Panc1 (cell line): ENCODE measurements around the gene FAM83D. TPM values are rescaled to one million over a fixed set of nuclear protein-coding genes. Genes with fewer than 3 reads are reported as not detected.

Experiments
- ATAC-seq: fragments of 200-7000 bp; cut with Tn5 transposase; 2 replicates; pipeline ENCODE4 v1.9.1; 2020; ENCODE audit warnings: mild to moderate bottlenecking, moderate library complexity
- BruUV-seq: library from RNA; stranded (reverse); fragments of 400-500 nt; replicated peaks from 2 replicates; lab custom pipeline; 2021; lab: Mats Ljungman, UMichigan
- CTCF ChIA-PET: fragments of 300-600 bp; sonication (Branson Sonifier 250); formaldehyde crosslinking; loops from one replicate; lab custom pipeline; 2022; ENCODE audit warnings: antibody characterized with exemption; lab: Charles Lee
- POLR2A ChIA-PET: fragments of 300-600 bp; sonication (Branson Sonifier 250); formaldehyde crosslinking; loops from one replicate; lab custom pipeline; 2022; ENCODE audit warnings: antibody characterized with exemption; lab: Charles Lee
- DNase-seq: peaks from one replicate; pipeline ENCODE4 v3.0.0-alpha.2; 2010; ENCODE audit warnings: low read depth, low spot score
- H3K27ac ChIP-seq: 2 replicates; pipeline ENCODE4 v1.5.1; 2011; ENCODE audit warnings: mild to moderate bottlenecking, low read length, inconsistent platforms
- H3K27me3 ChIP-seq: fragments of 200-500 bp; sonication (Bioruptor generic); 2 replicates; pipeline ENCODE4 v1.6.0; 2014; ENCODE audit warnings: low read length, inconsistent platforms; ENCODE audit not compliant: control insufficient read depth, insufficient read depth
- H3K36me3 ChIP-seq: fragments of 200-500 bp; sonication (Bioruptor generic); 2 replicates; pipeline ENCODE4 v1.5.1; 2014; ENCODE audit warnings: inconsistent platforms, mild to moderate bottlenecking, low read length, moderate library complexity; ENCODE audit not compliant: control insufficient read depth, insufficient read depth
- H3K4me1 ChIP-seq: 2 replicates; pipeline ENCODE4 v1.5.1; 2011; ENCODE audit warnings: inconsistent platforms, mild to moderate bottlenecking, low read length, moderate library complexity; ENCODE audit not compliant: control insufficient read depth, insufficient read depth
- H3K4me3 ChIP-seq, 2 experiments: 2 replicates each; pipeline ENCODE4 v1.5.1; 2011 to 2012; ENCODE audit warnings: low read depth in 2 of 2, low read length in 2 of 2, mild to moderate bottlenecking in 2 of 2, inconsistent platforms in 1 of 2, moderate library complexity in 1 of 2
- H3K9me3 ChIP-seq: fragments of 200-500 bp; sonication (Bioruptor generic); 2 replicates; pipeline ENCODE4 v1.5.1; 2014; ENCODE audit warnings: low read depth, mild to moderate bottlenecking, inconsistent platforms, low read length, moderate library complexity; ENCODE audit not compliant: control insufficient read depth, insufficient read depth
- POLR2AphosphoS5 ChIP-seq: IDR thresholded peaks from 2 replicates; pipeline ENCODE4 v1.6.1; 2012; ENCODE audit warnings: mild to moderate bottlenecking, low read depth, low read length, moderate library complexity
- SIN3A ChIP-seq: IDR thresholded peaks from 2 replicates; pipeline ENCODE4 v1.6.1; 2012; ENCODE audit warnings: low read depth, mild to moderate bottlenecking, low read length, moderate library complexity, borderline replicate concordance; ENCODE audit not compliant: insufficient read depth
- TCF7L2 ChIP-seq: IDR thresholded peaks from 2 replicates; pipeline ENCODE4 v1.6.1; 2011; ENCODE audit warnings: mild to moderate bottlenecking, low read depth, low read length, inconsistent platforms
- in situ Hi-C: cut with HindIII; loops from 2 replicates; pipeline ENCODE4 v1.10.0; 2016; ENCODE audit warnings: low sequenced_read_pairs, low pct_unique_long_range_greater_than_20kb
- intact Hi-C: fragments of 100-400 bp; cut with micrococcal nuclease; formaldehyde crosslinking; loops from one replicate; pipeline ENCODE4 v1.10.0; 2022; ENCODE audit not compliant: unreplicated experiment
- total RNA-seq: library from RNA; stranded (reverse); gene quantifications from one replicate; pipeline ENCODE4 v1.2.1, GENCODE V29; 2021; ENCODE audit not compliant: unreplicated experiment
- TF ChIP-seq, protein P1 (sequence below): fragments of 450-650 bp; IDR thresholded peaks from 2 replicates; pipeline ENCODE4 v1.5.1; 2017; ENCODE audit warnings: mild to moderate bottlenecking
- TF ChIP-seq, protein P2 (sequence below), 2 experiments: IDR thresholded peaks; 2 replicates each; pipeline ENCODE4 v1.6.1; 2011 to 2012; ENCODE audit warnings: low read depth in 2 of 2, control low read depth in 1 of 2, low read length in 1 of 2, mild to moderate bottlenecking in 1 of 2, moderate library complexity in 1 of 2; ENCODE audit not compliant: insufficient read depth in 1 of 2

Gene FAM83D
- total RNA-seq, 1 experiment from 2014 or later, result 30.9 TPM

- H3K27me3 ChIP-seq, result peaks cover 8% of the 10 kb centered on the region; the same call in 1 of the 2 replicates
- ATAC-seq (no peak), DNase-seq (no peak)
- ChIA-PET POLR2A (no interaction called here), CTCF (no interaction called here)
- intact Hi-C loops (no loop called here), in situ Hi-C loops (no loop called here)
- TF ChIP-seq TCF7L2 (no peak), SIN3A (no peak), POLR2AphosphoS5 (no peak)
- TF ChIP-seq, protein P1, sequence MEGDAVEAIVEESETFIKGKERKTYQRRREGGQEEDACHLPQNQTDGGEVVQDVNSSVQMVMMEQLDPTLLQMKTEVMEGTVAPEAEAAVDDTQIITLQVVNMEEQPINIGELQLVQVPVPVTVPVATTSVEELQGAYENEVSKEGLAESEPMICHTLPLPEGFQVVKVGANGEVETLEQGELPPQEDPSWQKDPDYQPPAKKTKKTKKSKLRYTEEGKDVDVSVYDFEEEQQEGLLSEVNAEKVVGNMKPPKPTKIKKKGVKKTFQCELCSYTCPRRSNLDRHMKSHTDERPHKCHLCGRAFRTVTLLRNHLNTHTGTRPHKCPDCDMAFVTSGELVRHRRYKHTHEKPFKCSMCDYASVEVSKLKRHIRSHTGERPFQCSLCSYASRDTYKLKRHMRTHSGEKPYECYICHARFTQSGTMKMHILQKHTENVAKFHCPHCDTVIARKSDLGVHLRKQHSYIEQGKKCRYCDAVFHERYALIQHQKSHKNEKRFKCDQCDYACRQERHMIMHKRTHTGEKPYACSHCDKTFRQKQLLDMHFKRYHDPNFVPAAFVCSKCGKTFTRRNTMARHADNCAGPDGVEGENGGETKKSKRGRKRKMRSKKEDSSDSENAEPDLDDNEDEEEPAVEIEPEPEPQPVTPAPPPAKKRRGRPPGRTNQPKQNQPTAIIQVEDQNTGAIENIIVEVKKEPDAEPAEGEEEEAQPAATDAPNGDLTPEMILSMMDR, result no peak
- TF ChIP-seq, protein P2, sequence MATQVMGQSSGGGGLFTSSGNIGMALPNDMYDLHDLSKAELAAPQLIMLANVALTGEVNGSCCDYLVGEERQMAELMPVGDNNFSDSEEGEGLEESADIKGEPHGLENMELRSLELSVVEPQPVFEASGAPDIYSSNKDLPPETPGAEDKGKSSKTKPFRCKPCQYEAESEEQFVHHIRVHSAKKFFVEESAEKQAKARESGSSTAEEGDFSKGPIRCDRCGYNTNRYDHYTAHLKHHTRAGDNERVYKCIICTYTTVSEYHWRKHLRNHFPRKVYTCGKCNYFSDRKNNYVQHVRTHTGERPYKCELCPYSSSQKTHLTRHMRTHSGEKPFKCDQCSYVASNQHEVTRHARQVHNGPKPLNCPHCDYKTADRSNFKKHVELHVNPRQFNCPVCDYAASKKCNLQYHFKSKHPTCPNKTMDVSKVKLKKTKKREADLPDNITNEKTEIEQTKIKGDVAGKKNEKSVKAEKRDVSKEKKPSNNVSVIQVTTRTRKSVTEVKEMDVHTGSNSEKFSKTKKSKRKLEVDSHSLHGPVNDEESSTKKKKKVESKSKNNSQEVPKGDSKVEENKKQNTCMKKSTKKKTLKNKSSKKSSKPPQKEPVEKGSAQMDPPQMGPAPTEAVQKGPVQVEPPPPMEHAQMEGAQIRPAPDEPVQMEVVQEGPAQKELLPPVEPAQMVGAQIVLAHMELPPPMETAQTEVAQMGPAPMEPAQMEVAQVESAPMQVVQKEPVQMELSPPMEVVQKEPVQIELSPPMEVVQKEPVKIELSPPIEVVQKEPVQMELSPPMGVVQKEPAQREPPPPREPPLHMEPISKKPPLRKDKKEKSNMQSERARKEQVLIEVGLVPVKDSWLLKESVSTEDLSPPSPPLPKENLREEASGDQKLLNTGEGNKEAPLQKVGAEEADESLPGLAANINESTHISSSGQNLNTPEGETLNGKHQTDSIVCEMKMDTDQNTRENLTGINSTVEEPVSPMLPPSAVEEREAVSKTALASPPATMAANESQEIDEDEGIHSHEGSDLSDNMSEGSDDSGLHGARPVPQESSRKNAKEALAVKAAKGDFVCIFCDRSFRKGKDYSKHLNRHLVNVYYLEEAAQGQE (IDR thresholded peaks at IDR 0.05; ENCODE audit: insufficient read depth in 1 of 2, low read depth in 2 of 2, low read length in 1 of 2), result no peak
- H3K27ac ChIP-seq, result no peak overlapping the region
- no peak overlapping the region for H3K4me3 ChIP-seq
- H3K36me3 ChIP-seq, result no peaks in the 10 kb centered on the region
- BruUV-seq, result no TSS peak
- no peaks in the 10 kb centered on the region for H3K4me1 ChIP-seq
- no peaks in the 10 kb centered on the region for H3K9me3 ChIP-seq
Observed at GRCh38 chr20:38903335-38903734, 22.9 kb upstream of the FAM83D start.

GRCh38 chr20:38905375-38905774 is 20.8 kb upstream of the FAM83D start:
- no peaks in the 10 kb centered on the region for H3K9me3 ChIP-seq
- H3K36me3 ChIP-seq, result no peaks in the 10 kb centered on the region
- peaks cover 6% of the 10 kb centered on the region; the same call in 1 of the 2 replicates for H3K27me3 ChIP-seq
- intact Hi-C loops, result no loop called here
- no peak overlapping the region for H3K4me3 ChIP-seq
- CTCF ChIA-PET, result no interaction called here
- POLR2A ChIA-PET, result no interaction called here
- TF ChIP-seq, protein P2 (IDR thresholded peaks at IDR 0.05; ENCODE audit: insufficient read depth in 1 of 2, low read depth in 2 of 2, low read length in 1 of 2), result no peak
- TF ChIP-seq TCF7L2, result no peak
- TF ChIP-seq POLR2AphosphoS5, result no peak
- TF ChIP-seq, protein P1, result no peak
- no peak for TF ChIP-seq SIN3A
- H3K27ac ChIP-seq, result no peak overlapping the region
- DNase-seq (no peak), ATAC-seq (no peak)
- H3K4me1 ChIP-seq, result no peaks in the 10 kb centered on the region
- in situ Hi-C loops, result no loop called here
- BruUV-seq, result no TSS peak
